GM15510 (cell line): ENCODE data around the gene DDA1.

ENCODE experiments used
- POLR2A ChIP-seq: IDR thresholded peaks from 3 replicates; pipeline ENCODE4 v1.6.1; 2011; ENCODE audit warnings: borderline replicate concordance; ENCODE audit not compliant: insufficient read length; ENCODE audit errors: extremely low read depth

The DDA1 gene

DNA sequence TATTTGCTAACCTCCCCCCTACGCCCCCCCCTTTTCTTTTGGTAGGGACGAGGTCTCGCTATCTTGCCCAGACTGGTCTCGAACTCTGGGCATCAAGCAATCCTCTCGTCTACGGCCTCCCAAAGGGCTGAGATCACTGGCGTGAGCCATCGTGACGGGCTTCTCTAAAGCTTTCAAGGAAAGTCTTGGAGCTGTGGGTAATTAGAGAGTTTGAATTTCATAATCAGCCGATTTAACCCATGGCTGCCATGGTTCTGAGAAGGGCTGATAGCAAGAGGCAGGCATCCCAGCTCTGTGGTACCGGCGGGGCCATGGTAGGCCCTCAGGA, 5.5 kb upstream of the DDA1 start:
- no peak for TF ChIP-seq POLR2A

DNA sequence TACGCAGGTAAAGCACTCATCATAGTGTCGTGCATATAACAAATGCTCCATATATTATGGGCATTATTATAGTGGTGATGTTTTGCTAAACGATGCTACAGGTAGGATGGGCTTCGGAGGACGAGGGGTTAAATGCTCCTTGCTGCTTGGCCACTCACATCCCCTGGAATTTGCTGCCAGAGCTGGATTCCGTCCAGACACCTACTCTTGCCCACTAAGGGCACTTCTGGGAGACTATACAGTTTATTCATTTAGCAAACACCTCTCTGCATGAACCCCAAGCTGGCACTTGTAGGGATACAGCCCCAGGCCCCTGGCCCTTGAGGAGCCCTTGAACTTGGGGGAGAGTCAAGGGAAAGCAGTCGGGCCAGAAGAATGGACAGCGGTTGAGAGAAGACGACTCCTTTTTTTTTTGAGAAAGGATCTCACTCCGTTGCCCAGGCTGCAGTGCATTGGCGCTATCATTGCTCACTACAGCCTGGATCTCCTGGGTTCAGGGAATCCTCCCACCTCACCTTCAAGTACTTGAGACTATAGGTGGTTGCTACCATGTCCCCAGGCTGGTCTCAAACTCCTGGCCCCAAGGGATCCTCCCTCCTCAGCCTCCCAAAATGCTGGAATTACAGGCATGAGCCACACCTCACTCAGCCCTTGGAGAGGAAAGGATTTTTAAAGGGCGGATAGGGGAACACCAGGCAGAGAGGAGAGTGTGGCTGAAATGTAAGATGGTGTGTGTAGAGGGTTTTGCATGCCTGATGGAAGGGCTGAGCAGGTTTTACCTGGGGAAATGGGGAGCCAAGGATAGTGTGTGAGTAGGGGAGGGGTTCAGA, 4.8 kb upstream of the DDA1 start:
- TF ChIP-seq POLR2A: no peak

DNA sequence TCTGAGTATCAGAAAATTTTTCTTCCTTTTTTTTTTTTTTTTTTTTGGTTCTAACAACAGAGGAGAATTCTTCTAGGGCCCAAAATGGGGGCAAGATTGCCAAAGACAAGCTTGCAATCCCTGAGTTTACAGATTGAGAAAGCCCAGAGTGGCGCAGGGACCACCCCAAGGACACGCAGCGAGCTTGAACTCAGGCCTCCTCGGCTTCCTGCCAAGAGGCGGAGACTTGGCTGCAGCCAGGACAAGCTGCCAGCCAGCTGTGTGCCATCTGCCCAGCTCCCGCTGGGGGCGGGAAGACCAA, 4.2 kb upstream of the DDA1 start:
- TF ChIP-seq POLR2A: no peak

DNA sequence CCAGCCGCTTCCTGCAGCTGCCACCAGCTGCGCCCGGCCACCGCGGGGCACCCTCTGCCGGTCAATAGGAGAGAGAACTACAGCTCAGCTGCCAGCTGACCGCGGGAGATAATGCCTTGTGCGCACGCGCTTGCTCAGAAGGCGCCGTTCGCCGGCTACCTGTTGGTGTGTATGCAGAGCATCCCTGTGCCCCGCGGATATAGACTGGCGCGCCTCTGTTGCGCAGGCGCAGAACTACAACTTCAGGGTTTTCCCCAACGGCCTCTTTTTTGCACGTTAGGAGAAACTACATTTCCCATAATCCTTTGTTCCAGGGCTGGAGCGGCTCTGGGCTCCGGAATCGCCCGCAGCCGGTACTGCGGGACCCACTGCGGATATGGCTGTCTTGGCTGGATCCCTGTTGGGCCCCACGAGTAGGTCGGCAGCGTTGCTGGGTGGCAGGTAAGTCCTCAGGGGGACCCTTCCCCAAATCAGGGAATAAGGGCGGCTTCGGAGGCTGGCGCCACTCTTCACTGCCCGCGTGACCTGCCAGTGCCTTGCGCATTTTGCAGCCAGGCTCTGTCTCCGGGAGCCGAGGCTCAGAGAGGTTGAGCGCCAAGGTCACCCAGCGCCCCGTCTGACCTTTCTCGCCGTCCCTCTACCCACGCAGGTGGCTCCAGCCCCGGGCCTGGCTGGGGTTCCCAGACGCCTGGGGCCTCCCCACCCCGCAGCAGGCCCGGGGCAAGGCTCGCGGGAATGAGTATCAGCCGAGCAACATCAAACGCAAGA, 3.7 kb upstream of the DDA1 start, which contains the start of gene MRPL34:
Gene MRPL34 (plus strand): TSS at position 356 of the 768 bp plus-strand sequence. CDS start 21 bp downstream, at position 377.
- peak; percentile 80 for TF ChIP-seq POLR2A

DNA sequence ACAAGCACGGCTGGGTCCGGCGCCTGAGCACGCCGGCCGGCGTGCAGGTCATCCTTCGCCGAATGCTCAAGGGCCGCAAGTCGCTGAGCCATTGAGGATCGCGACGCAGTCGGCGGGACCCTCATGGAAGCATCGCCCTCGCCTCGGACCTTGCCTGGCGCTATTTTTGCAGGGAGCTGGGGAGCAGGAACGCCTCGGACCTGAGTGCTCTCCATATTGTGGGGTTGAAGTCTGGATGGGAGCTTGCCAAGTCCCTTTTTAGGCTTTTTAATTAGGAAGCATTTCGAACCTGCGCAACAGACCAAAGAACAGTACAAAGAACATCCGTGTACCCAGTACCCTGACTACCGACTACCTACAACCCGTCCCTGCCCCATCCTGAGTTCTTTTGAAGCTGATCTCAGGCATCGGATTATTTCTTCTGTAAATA, 3.1 kb upstream of the DDA1 start:
- no peak for TF ChIP-seq POLR2A

DNA sequence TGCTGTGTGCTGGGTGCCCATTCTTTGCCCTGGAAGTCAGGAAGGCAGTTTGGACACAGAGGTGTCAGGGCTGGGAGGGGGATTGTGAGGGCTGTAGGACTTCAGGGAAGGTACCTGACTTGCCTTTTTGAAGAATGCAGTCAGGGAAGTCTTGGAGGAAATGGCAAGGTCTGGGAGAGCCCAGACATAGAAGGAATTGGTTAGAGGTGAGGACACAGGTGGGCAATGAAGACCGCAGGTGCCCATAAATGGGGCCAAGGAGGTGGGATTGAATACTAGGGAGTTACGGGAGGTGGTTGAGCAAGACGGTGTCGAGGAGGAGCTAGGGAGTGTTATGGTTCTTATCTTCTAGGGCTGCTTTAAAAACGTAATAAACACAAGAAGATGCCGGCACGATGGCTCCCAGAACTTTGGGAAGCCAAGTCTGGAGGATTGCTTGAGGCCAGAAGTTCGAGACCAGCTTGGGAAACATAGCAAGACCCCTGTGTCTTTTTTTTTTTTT, 1.4 kb upstream of the DDA1 start:
- no peak for TF ChIP-seq POLR2A

DNA sequence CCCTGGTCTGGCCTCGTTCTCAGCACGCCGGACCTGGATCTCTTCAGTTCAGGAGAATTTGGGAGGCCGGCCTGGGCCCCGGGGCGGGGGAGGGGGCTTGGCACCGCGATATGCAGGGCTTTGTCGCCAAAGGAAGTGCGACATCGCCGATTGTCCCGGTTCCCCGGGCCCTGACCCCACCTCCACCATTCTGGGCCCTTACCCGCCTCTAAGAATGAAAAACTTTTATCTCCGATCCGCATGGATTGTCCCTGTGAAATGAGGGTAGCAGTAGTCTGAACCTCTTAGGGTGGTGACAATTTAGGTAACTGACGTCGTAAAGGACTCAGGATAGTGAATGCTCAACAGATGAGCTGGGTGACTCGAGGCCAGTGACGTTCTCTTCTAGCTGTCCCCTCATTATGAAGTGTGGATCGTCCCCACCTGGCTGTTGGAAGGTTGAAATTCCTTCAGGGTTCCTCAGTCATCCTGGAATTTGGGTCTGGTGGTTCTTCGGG, 650 bp downstream of the DDA1 start:
- TF ChIP-seq POLR2A: no peak

DNA sequence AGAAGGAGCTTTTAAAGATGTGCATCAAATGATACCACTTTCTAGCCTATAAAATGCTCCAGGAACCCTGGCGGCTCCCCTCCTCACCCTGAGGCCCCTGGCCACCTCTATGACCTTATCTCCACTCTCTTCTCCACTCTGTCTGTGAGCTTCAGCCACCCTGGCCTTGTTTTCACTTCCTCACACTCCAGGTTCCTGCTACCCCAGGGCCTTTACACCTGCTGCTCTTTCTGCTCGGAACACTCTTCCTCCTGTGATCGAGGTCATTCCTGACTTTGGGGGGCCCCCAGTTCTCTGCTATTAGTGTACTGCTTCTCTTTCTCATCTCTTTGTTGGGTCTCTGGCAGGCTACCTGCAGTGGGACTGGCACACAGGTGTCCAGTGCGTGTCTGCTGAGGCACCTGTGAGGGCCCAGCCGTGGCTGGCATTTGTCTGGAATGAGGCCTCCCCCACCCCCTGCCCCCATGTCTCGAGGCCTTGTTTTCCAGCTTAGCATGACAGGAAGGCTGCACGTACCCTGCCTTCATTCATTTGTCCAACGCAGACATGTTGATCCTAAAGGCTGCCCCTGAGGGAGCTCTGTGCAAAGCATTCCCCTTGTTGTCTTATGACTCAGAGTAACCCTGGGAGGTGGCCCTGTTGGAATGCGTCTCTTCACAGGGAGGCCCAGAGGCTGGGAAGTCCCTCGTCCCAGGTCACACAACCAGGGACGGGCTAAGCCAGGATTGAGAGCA, 2.3 kb downstream of the DDA1 start:
- no peak for TF ChIP-seq POLR2A

DNA sequence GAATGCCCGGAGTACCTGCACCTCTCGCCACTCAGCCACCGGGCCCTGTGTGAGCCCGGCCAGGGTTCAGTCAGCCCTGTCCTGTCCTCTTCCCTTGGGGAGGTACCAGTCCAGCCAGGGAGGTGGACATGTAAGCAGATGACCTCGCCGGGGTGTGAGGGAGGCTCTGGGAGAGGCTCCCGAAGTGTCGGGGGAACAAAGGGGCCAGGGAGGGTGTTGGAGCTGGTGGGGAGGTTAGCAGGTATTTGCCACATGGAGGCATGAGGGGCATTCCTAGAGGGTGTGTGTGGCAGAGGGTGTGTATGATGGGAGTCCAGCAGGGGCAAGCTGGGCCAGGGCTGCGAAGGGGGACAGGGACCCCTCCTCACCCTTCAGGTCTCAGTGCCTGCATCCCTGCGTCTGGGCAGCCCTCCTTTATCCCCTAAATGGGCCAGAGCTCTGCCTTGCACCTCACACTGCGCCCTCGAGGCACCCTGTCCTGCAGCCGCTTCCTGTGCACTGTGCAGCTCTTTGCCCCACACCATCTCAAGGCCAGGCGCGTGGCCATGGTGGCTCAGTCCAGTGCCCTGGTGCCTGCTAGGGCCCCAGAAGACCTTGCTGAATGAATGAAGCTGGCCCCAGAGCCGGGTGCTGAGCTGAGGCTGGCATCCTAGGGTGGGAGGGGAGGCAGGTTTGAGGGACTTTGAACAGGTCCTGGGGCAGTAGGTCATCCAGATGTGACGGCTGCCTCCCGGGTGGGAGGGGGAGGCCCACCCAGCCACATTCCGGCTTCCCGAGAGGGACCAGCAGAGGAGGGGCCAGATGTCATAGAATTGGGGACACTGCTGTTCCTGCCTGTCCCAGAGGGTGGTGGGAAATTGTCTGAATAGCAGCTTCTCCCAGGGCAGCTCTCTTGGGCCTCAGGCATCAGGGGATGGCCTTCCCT, 3.1 kb downstream of the DDA1 start:
- TF ChIP-seq POLR2A: no peak

DNA sequence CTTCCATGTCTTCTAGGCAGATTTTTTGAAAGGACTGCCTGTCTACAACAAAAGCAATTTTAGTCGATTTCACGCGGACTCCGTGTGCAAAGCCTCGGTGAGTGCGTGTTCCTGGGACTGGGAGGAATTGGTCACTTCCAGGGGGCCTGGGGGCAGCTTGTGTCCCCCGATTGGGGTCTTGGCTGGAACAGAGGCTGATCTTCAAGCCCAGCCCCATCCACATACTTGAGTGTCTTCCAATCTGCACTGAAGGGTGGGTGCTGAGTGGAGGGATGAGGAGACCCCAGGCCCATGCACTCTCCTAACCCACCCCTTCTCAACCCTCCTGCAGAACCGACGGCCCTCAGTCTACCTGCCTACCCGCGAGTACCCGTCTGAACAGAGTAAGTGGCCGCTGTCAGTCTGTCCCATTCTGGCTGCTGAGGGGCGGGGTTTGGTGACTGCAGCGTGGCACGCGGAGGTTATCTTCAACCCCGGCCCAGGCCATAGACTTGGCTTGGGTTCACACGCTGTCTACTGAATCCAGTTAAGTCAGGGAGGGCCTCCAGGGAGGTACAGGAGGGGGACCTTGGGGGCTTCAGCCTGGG, 4.7 kb downstream of the DDA1 start:
- TF ChIP-seq POLR2A: no peak

DNA sequence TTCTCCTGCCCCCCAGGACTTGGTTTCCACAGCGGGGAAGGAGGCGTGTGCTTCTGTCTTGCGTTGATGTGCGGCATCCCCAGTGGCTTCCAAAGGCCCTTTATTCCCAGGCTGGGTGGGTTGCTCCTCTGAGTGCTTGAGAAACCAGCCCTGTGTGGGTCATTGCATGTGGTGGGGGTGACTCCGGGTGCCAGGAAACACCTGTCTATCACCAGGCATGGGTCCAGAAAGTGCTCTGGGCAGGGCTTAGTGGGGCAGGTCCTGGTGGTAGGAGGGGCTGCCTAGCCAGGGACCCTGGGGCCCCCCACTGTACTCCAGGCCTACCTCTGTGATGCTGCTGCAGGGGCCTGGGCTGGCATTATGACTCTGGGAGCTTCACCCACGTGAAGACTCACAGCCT, 9.6 kb downstream of the DDA1 start:
- no peak for TF ChIP-seq POLR2A

DNA sequence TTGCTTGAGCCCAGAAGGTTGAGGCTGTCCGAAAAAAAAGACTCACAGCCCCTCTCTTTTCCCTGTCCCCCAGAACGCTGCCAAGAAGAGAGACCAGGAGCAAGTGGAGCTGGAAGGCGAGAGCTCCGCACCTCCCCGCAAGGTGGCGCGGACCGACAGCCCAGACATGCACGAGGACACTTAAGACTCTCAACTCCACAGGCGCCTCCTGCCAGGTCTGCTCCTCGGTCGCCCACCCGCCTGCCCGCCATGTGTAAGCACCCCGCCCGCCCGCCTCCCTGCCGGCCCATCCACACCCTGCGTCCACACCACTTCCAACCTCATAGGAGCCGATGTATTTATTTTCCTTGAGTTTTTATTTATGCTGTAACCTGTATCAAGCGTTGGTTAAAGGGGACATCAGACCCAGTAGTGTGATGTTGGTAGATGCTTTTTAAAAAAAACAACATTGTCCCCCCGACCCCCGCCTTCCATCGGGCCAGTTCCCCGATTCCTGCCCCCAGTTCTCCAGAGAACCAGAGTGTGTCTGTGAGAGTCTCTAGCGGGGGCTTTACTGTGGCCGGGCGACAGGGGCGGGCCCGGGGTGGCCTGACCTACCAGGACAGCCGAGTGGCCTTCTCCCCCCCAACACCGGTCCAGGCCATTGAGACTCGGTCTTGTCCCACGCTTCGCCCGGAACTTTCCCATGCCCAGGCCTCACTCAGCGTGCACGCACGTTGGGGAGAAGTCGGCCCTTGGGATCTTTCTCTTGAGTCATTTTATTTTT, 10.3 kb downstream of the DDA1 start:
- TF ChIP-seq POLR2A: no peak

DNA sequence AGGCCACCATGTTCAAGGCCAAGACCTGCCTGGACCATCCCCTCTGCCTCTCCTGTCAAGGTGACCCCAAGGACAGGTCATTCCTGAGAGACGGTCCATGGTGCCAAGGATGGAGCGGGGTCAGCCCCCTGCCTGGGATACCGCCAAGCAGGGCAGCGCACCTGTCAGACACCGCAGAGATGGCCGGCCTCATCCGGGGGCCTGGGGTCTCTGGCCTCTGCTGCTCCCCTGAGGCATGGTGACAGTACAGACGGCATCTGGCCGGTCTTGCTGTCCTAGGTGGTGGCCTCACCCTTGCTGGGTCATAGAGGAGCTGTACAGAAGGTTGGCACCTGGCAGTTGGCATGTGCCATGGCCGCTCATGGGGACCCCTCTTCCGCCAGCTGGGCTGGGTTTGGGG, 11.1 kb downstream of the DDA1 start:
- no peak for TF ChIP-seq POLR2A
